Islet precursor cell (in vitro differentiated cells): ENCODE results near the gene DRC7.
"Not testable (repeated sequence)": the region's sequence is repeated elsewhere in the genome, so short reads cannot be mapped to it uniquely, and the experiment has no call there.

ENCODE experiments used
- DNase-seq: peaks from one replicate; pipeline ENCODE4 v3.0.0-alpha.2; 2018

DRC7 gene

GRCh38 chr16:57765160-57765728 lies 70.6 kb downstream of the DRC7 start:
- DNase-seq: no peak

GRCh38 chr16:57766714-57767348 lies 72.2 kb downstream of the DRC7 start:
- DNase-seq: no peak

- peak; percentile 47 for DNase-seq
Measured at GRCh38 chr16:57769541-57770145, 75.0 kb downstream of the DRC7 start.

- DNase-seq: no peak
Measured at GRCh38 chr16:57770361-57770760, 75.8 kb downstream of the DRC7 start.

GRCh38 chr16:57771141-57771785 lies 76.7 kb downstream of the DRC7 start:
- DNase-seq: no peak

- DNase-seq: no peak
Measured at GRCh38 chr16:57773019-57773418, 78.4 kb downstream of the DRC7 start.

- DNase-seq: no peak
Measured at GRCh38 chr16:57773655-57774295, 79.2 kb downstream of the DRC7 start.

- no peak for DNase-seq
Measured at GRCh38 chr16:57774705-57775285, 80.2 kb downstream of the DRC7 start.

GRCh38 chr16:57775661-57776469 lies 81.3 kb downstream of the DRC7 start:
- peak; percentile 98 for DNase-seq

- no peak for DNase-seq
Measured at GRCh38 chr16:57778658-57779057, 84.1 kb downstream of the DRC7 start.

- not testable (repeated sequence) for DNase-seq
Measured at GRCh38 chr16:57779836-57780235, 85.2 kb downstream of the DRC7 start.

- DNase-seq: no peak
Measured at GRCh38 chr16:57781349-57781740, 86.7 kb downstream of the DRC7 start.
